Measurements from ENCODE around the gene RPL29.

Gene RPL29

GRCh38 chr3:51961602-51962569 is 33.8 kb downstream of the RPL29 start:
- no peak for DNase-seq

- no peak for DNase-seq
Measured at GRCh38 chr3:51961011-51961410, 34.7 kb downstream of the RPL29 start.

- DNase-seq, result no peak
Measured at GRCh38 chr3:51960386-51960785, 35.3 kb downstream of the RPL29 start.

- no peak for DNase-seq
Measured at GRCh38 chr3:51959651-51960050, 36.0 kb downstream of the RPL29 start.

GRCh38 chr3:51958603-51959521 is 36.8 kb downstream of the RPL29 start:
- DNase-seq, result no peak

GRCh38 chr3:51957520-51958205 is 38.0 kb downstream of the RPL29 start:
- DNase-seq, result no peak

GRCh38 chr3:51955893-51956770 is 39.6 kb downstream of the RPL29 start:
- peak; percentile 78 for DNase-seq

GRCh38 chr3:51955175-51955892 is 40.4 kb downstream of the RPL29 start, which contains the start of gene GPR62:
GPR62 (plus strand) TSS chr3:51955381; CDS start chr3:51955653, 272 bp downstream.
- no peak for DNase-seq

GRCh38 chr3:51954713-51955112 is 41.0 kb downstream of the RPL29 start:
- no peak for DNase-seq

GRCh38 chr3:51954105-51954504 is 41.6 kb downstream of the RPL29 start:
- DNase-seq, result no peak

- DNase-seq, result no peak
Measured at GRCh38 chr3:51953445-51953844, 42.2 kb downstream of the RPL29 start.

- no peak for DNase-seq
Measured at GRCh38 chr3:51950899-51951298, 44.8 kb downstream of the RPL29 start.

GRCh38 chr3:51949121-51949520 is 46.6 kb downstream of the RPL29 start:
- no peak for DNase-seq

GRCh38 chr3:51948016-51948580 is 47.6 kb downstream of the RPL29 start:
- no peak for DNase-seq

- peak; percentile 12 for DNase-seq
Measured at GRCh38 chr3:51947215-51947900, 48.3 kb downstream of the RPL29 start.

GRCh38 chr3:51946796-51947195 is 48.9 kb downstream of the RPL29 start:
- DNase-seq, result peak; percentile 9

GRCh38 chr3:51945926-51946705 is 49.6 kb downstream of the RPL29 start:
- peak; percentile 11 for DNase-seq

GRCh38 chr3:51945031-51945840 is 50.5 kb downstream of the RPL29 start:
- peak; percentile 17 for DNase-seq

Data from right hindlimb (tissue), 1 donor.